ENCODE results near the gene FAM193A. TPM values are rescaled to one million over a fixed set of nuclear protein-coding genes. Genes with fewer than 3 reads are reported as not detected.

FAM193A gene
- total RNA-seq, 1 donor from 2014 or later = 28.9 TPM

- no peaks in the 10 kb centered on the region for H3K27me3 ChIP-seq
- no peak overlapping the region for H3K4me3 ChIP-seq
- TF ChIP-seq CTCF (IDR thresholded peaks at IDR 0.05) = no peak
- ATAC-seq (no peak), DNase-seq (no peak)
- H3K4me1 ChIP-seq = no peaks in the 10 kb centered on the region
- H3K36me3 ChIP-seq = peaks cover 47% of the 10 kb centered on the region
- intact Hi-C loops (cut with DNase I) = no loop called here
- H3K27ac ChIP-seq = no peak overlapping the region
- no peaks in the 10 kb centered on the region for H3K9me3 ChIP-seq
These were observed 191.8 kb downstream of the FAM193A start for GRCh38 chr4:2728221-2728620.

- Histone ChIP-seq H3K9me3 (no peaks in the 10 kb centered on the region), H3K27ac (no peak overlapping the region), H3K36me3 (peaks cover 51% of the 10 kb centered on the region), H3K4me3 (no peak overlapping the region), H3K27me3 (no peaks in the 10 kb centered on the region), H3K4me1 (no peaks in the 10 kb centered on the region)
- intact Hi-C loops (cut with DNase I) = no loop called here
- no peak for TF ChIP-seq CTCF (IDR thresholded peaks at IDR 0.05)
- no peak for ATAC-seq
- DNase-seq = no peak
These were observed 192.5 kb downstream of the FAM193A start for GRCh38 chr4:2728806-2729532.

- DNase-seq (no peak), ATAC-seq (no peak)
- H3K27me3 ChIP-seq = no peaks in the 10 kb centered on the region
- no peak for TF ChIP-seq CTCF (IDR thresholded peaks at IDR 0.05)
- intact Hi-C loops (cut with DNase I) = no loop called here
- peaks cover 50% of the 10 kb centered on the region for H3K36me3 ChIP-seq
- no peak overlapping the region for H3K27ac ChIP-seq
- no peaks in the 10 kb centered on the region for H3K9me3 ChIP-seq
- no peak overlapping the region for H3K4me3 ChIP-seq
- H3K4me1 ChIP-seq = no peaks in the 10 kb centered on the region
These were observed 193.1 kb downstream of the FAM193A start for GRCh38 chr4:2729533-2729875.

- TF ChIP-seq CTCF (IDR thresholded peaks at IDR 0.05) = no peak
- no peak overlapping the region for H3K4me3 ChIP-seq
- peaks cover 43% of the 10 kb centered on the region for H3K36me3 ChIP-seq
- peak; percentile 17 for ATAC-seq
- peak; percentile 48 for DNase-seq
- intact Hi-C loops (cut with DNase I) = no loop called here
- no peaks in the 10 kb centered on the region for H3K27me3 ChIP-seq
- no peak overlapping the region for H3K27ac ChIP-seq
- no peaks in the 10 kb centered on the region for H3K4me1 ChIP-seq
- H3K9me3 ChIP-seq = no peaks in the 10 kb centered on the region
These were observed 195.5 kb downstream of the FAM193A start for GRCh38 chr4:2731907-2732317.

GRCh38 chr4:2732526-2732925, 196.1 kb downstream of the FAM193A start:
- Histone ChIP-seq H3K4me1 (no peaks in the 10 kb centered on the region), H3K36me3 (peaks cover 43% of the 10 kb centered on the region), H3K9me3 (no peaks in the 10 kb centered on the region), H3K4me3 (no peak overlapping the region), H3K27me3 (no peaks in the 10 kb centered on the region), H3K27ac (no peak overlapping the region)
- ATAC-seq = peak; percentile 13
- DNase-seq = peak; percentile 46
- TF ChIP-seq CTCF (IDR thresholded peaks at IDR 0.05) = no peak
- intact Hi-C loops (cut with DNase I) = no loop called here

Measured in upper lobe of right lung (tissue), 1 donor.